Chondrocyte (in vitro differentiated cells): ENCODE measurements around the gene DCTN5. TPM values are rescaled to one million over a fixed set of nuclear protein-coding genes. Genes with fewer than 3 reads are reported as not detected.
A peak's percentile ranks its signal among the peaks of the same experiment; 100 is the strongest.
"Not testable (repeated sequence)": the region's sequence is repeated elsewhere in the genome, so short reads cannot be mapped to it uniquely, and the experiment has no call there.

Experiments used
- DNase-seq: peaks from one replicate; pipeline ENCODE4 v3.0.0; 2021; ENCODE audit warnings: mixed read lengths, low spot score
- H3K27ac Mint-ChIP-seq: one replicate; pipeline ENCODE4 v1.8.0; 2021; ENCODE audit warnings: mild to moderate bottlenecking, moderate library complexity, mixed read lengths; ENCODE audit not compliant: unreplicated experiment
- H3K27me3 Mint-ChIP-seq: 2 replicates; pipeline ENCODE4 v1.8.0; 2021; ENCODE audit warnings: low read depth, mixed read lengths
- H3K36me3 Mint-ChIP-seq: 2 replicates; pipeline ENCODE4 v1.8.0; 2021; ENCODE audit warnings: low read depth, mixed read lengths
- H3K4me1 Mint-ChIP-seq: 2 replicates; pipeline ENCODE4 v1.8.0; 2021; ENCODE audit warnings: low read depth, mild to moderate bottlenecking, mixed read lengths
- H3K4me3 Mint-ChIP-seq: one replicate; pipeline ENCODE4 v1.8.0; 2021; ENCODE audit warnings: mild to moderate bottlenecking, moderate library complexity, mixed read lengths; ENCODE audit not compliant: unreplicated experiment
- H3K9me3 Mint-ChIP-seq: 2 replicates; pipeline ENCODE4 v1.8.0; 2021; ENCODE audit warnings: low read depth, mixed read lengths
- total RNA-seq: library from RNA; stranded (reverse); gene quantifications from 3 replicates; pipeline ENCODE4 v1.2.1, GENCODE V29; 2021
- TF ChIP-seq, protein P1 (sequence below): fragments of 200-600 bp; sonication (generic); IDR thresholded peaks from 2 replicates; pipeline ENCODE4 v1.5.0; 2021; ENCODE audit warnings: antibody characterized with exemption, mild to moderate bottlenecking, moderate library complexity

The DCTN5 gene
- total RNA-seq, 1 donor from 2014 or later: 65.9 TPM

- Mint-ChIP-seq H3K27ac (peak overlapping the region; percentile 15), H3K4me3 (no peak overlapping the region), H3K4me1 (peaks cover 13% of the 10 kb centered on the region), H3K36me3 (peaks cover 11% of the 10 kb centered on the region), H3K27me3 (no peaks in the 10 kb centered on the region), H3K9me3 (no peaks in the 10 kb centered on the region)
- TF ChIP-seq, protein P1, sequence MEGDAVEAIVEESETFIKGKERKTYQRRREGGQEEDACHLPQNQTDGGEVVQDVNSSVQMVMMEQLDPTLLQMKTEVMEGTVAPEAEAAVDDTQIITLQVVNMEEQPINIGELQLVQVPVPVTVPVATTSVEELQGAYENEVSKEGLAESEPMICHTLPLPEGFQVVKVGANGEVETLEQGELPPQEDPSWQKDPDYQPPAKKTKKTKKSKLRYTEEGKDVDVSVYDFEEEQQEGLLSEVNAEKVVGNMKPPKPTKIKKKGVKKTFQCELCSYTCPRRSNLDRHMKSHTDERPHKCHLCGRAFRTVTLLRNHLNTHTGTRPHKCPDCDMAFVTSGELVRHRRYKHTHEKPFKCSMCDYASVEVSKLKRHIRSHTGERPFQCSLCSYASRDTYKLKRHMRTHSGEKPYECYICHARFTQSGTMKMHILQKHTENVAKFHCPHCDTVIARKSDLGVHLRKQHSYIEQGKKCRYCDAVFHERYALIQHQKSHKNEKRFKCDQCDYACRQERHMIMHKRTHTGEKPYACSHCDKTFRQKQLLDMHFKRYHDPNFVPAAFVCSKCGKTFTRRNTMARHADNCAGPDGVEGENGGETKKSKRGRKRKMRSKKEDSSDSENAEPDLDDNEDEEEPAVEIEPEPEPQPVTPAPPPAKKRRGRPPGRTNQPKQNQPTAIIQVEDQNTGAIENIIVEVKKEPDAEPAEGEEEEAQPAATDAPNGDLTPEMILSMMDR: no peak
- DNase-seq: no peak
Observed at GRCh38 chr16:23597003-23597756, 44.1 kb upstream of the DCTN5 start.

- TF ChIP-seq, protein P1: no peak
- Mint-ChIP-seq H3K4me3 (no peak overlapping the region), H3K4me1 (peaks cover 8% of the 10 kb centered on the region), H3K36me3 (peaks cover 14% of the 10 kb centered on the region), H3K9me3 (no peaks in the 10 kb centered on the region), H3K27ac (no peak overlapping the region), H3K27me3 (no peaks in the 10 kb centered on the region)
- no peak for DNase-seq
Observed at GRCh38 chr16:23607726-23608125, 33.5 kb upstream of the DCTN5 start.

DNA sequence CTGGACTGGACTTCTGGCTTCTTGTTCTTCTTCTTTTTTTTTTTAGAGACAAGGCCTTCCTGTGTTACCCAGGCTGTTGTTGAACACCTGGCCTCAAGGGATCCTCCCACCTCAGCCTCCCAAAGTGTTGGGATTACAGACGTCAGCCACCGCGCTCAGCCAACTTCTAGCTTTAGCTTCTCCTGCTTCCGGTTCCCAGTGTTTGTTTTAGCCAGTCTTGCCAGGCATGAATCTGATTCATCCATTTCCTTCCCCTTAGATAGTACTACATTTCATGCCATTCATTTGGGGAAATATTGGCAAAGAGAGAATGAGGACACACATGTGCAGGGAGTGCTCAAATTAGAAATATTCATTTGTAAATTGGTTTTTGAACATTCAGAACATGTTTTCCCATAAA is 33.1 kb upstream of the DCTN5 start:
- TF ChIP-seq, protein P1: no peak
- no peak overlapping the region for H3K4me3 Mint-ChIP-seq
- no peaks in the 10 kb centered on the region for H3K27me3 Mint-ChIP-seq
- no peaks in the 10 kb centered on the region for H3K9me3 Mint-ChIP-seq
- peak overlapping the region; percentile 65 for H3K27ac Mint-ChIP-seq
- peaks cover 14% of the 10 kb centered on the region for H3K36me3 Mint-ChIP-seq
- DNase-seq: no peak
- peaks cover 8% of the 10 kb centered on the region for H3K4me1 Mint-ChIP-seq

DNA sequence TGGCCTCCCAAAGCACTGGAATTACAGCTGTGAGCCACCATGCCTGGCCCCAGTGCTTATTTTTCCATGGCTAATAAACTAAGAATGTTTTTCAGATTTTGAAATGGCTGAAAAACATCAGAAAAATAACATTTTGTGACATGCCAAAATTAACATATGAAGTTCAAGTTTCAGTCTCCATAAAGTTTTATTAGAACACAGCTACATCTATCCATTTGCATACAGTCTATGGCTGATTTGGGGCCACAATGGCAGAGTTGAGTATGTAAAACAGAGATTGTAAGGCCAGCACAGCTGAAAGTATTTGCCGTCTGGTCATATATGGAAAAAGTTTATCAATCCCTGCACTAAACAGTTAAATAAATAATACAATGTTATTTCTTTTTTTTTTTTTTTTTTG is 31.3 kb upstream of the DCTN5 start:
- TF ChIP-seq, protein P1: no peak
- Mint-ChIP-seq H3K27ac (no peak overlapping the region), H3K4me3 (no peak overlapping the region), H3K36me3 (peaks cover 12% of the 10 kb centered on the region), H3K9me3 (no peaks in the 10 kb centered on the region), H3K4me1 (peaks cover 8% of the 10 kb centered on the region), H3K27me3 (no peaks in the 10 kb centered on the region)
- no peak for DNase-seq

DNA sequence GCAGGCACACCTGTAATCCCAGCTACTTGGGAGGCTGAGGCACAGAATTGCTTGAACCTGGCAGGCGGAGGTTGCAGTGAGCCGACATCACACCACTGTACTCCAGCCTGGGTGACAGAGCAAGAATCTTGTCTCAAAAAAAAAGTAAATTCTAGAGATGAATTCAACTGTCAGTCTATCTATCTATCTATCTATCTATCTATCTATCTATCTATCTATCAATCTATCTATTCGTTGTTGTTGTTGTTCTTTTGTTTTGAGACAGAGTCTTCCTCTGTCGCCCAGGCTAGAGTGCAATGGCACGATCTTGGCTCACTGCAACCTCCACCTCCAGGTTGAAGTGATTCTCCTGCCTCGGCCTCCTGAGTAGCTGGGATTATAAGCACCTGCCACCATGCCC is 30.4 kb upstream of the DCTN5 start:
- not testable (repeated sequence) for H3K4me3 Mint-ChIP-seq, H3K4me1 Mint-ChIP-seq
- H3K36me3 Mint-ChIP-seq: peaks cover 13% of the 10 kb centered on the region

DNA sequence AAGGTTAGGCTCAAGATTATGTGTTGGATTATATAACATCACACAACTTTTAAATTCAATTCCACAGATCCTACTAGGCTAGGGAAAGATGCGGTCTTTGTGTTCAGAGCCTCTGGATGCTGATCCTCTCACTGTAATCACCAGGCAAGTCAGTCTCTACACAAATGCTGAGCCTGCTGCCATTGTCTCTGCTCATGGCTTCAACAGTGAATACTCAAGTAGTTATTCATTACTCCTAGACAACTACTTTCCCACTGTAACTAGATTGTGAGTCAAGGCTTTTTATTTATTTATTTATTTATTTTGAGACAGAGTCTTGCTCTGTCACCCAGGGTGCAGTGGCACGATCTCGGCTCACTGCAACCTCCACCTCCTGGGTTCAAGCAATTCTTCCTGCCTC is 29.3 kb upstream of the DCTN5 start:
- no peaks in the 10 kb centered on the region for H3K27me3 Mint-ChIP-seq
- H3K27ac Mint-ChIP-seq: no peak overlapping the region
- DNase-seq: no peak
- TF ChIP-seq, protein P1: no peak
- H3K36me3 Mint-ChIP-seq: peaks cover 14% of the 10 kb centered on the region
- H3K4me3 Mint-ChIP-seq: no peak overlapping the region
- H3K9me3 Mint-ChIP-seq: no peaks in the 10 kb centered on the region
- peaks cover 8% of the 10 kb centered on the region for H3K4me1 Mint-ChIP-seq

More for the DNA sequence above, 30.4 kb upstream of the DCTN5 start:
- not testable (repeated sequence) for H3K9me3 Mint-ChIP-seq, H3K27ac Mint-ChIP-seq, DNase-seq, H3K27me3 Mint-ChIP-seq
